Stimulated activated CD4-positive, alpha-beta T cell treated with anti-CD3 and anti-CD28 coated beads, Interleukin-2, amount 100 ng/mL, for 24 hours (primary cell): ENCODE measurements around the gene ANKRD22.

Experiments used
- DNase-seq, 2 donors: peaks; one replicate each; pipeline ENCODE4 v3.0.0-alpha.2; 2020

ANKRD22 gene

GRCh38 chr10:88794731-88795130 lies 56.9 kb downstream of the ANKRD22 start:
- no peak for DNase-seq

GRCh38 chr10:88793712-88794299 lies 57.8 kb downstream of the ANKRD22 start:
- DNase-seq, result no peak

- no peak for DNase-seq
These were observed 59.0 kb downstream of the ANKRD22 start for GRCh38 chr10:88792661-88793060.

- DNase-seq, result no peak
These were observed 59.7 kb downstream of the ANKRD22 start for GRCh38 chr10:88791924-88792323.

GRCh38 chr10:88788924-88789323 lies 62.7 kb downstream of the ANKRD22 start:
- DNase-seq, result no peak

- DNase-seq, result no peak
These were observed 64.2 kb downstream of the ANKRD22 start for GRCh38 chr10:88787463-88787862.

- no peak for DNase-seq
These were observed 65.4 kb downstream of the ANKRD22 start for GRCh38 chr10:88786032-88786770.

GRCh38 chr10:88783724-88784123 lies 67.9 kb downstream of the ANKRD22 start:
- no peak for DNase-seq

GRCh38 chr10:88782222-88782621 lies 69.4 kb downstream of the ANKRD22 start:
- no peak for DNase-seq

- no peak for DNase-seq
These were observed 70.4 kb downstream of the ANKRD22 start for GRCh38 chr10:88781206-88781605.
